ENCODE data around the gene XXYLT1. TPM values are rescaled to one million over a fixed set of nuclear protein-coding genes. Genes with fewer than 3 reads are reported as not detected.

XXYLT1 gene
- total and polyA plus RNA-seq, 10 of the 15 experiments (the other 5 are each of a cell fraction or from before 2014, with no cell fraction given) = 1.2 to 14.2 (median 9.3) TPM

DNA sequence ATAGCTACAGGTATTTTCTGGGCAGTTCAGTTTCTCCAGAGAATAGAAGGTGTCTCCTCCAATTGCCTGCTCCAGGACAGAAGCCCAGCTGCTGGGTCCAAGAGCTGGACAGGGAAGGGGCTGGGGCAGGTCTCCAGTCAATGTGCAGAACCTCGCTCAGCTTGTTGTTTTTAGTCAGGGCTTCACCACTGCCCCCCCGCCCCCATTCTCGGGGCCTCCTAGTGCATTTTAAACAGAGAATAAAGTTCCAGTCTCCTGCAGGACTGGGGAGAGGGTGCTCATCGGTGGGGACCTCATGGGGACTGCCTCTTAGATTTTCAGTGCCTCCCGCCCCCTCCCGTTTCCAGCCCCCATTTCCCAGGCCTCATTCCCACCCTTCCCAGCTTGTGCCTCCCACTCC is 216.6 kb downstream of the XXYLT1 start:
- ChIA-PET POLR2A (no interaction called here), SMC1A (ENCODE audit: uncharacterized antibody, unreplicated experiment) (interaction anchor here (1.3 kb wide), 1 partner anchor 59 kb away, joined by 4 read pairs; no protein-coding TSS in a partner anchor), CTCF (interaction anchor here (1.1 kb wide), 1 partner anchor 372 kb away, joined by 3 read pairs; no protein-coding TSS in a partner anchor), RAD21 (ENCODE audit: unreplicated experiment) (no interaction called here)
- Histone ChIP-seq H3K4me2 (ENCODE audit: control insufficient read depth, insufficient read depth) (no peak overlapping the region), H3K4me1 (ENCODE audit: control insufficient read depth, insufficient read depth, low read length) (no peaks in the 10 kb centered on the region), H3K36me3 (ENCODE audit: control insufficient read depth in 2 of 2, insufficient read depth in 2 of 2, low read length in 1 of 2) (no peaks in the 10 kb centered on the region), H3K9ac (ENCODE audit: control insufficient read depth, insufficient read depth, low read length) (no peak overlapping the region), H3K9me3 (replicated peaks; ENCODE audit: control insufficient read depth, insufficient read depth, low read length) (no peaks in the 10 kb centered on the region), H2AFZ (ENCODE audit: control insufficient read depth, low read depth, low read length) (no peak overlapping the region), H4K20me1 (ENCODE audit: control insufficient read depth, insufficient read depth) (no peaks in the 10 kb centered on the region), H3K27ac (ENCODE audit: control insufficient read depth, insufficient read depth) (no peak overlapping the region), H3K27me3 (replicated peaks in 1 of 2; ENCODE audit: control insufficient read depth in 2 of 2, insufficient read depth in 2 of 2, low read length in 1 of 2) (no peaks in the 10 kb centered on the region), H3K79me2 (ENCODE audit: control insufficient read depth, insufficient read depth, low read length) (no peaks in the 10 kb centered on the region), H3K4me3 (no peak overlapping the region)
- TF ChIP-seq, protein P1, sequence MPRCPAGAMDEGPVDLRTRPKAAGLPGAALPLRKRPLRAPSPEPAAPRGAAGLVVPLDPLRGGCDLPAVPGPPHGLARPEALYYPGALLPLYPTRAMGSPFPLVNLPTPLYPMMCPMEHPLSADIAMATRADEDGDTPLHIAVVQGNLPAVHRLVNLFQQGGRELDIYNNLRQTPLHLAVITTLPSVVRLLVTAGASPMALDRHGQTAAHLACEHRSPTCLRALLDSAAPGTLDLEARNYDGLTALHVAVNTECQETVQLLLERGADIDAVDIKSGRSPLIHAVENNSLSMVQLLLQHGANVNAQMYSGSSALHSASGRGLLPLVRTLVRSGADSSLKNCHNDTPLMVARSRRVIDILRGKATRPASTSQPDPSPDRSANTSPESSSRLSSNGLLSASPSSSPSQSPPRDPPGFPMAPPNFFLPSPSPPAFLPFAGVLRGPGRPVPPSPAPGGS (IDR thresholded peaks at IDR 0.05; ENCODE audit: borderline replicate concordance, insufficient read depth, low read depth, low read length, poor library complexity, severe bottlenecking) = no peak
- TF ChIP-seq, protein P2, sequence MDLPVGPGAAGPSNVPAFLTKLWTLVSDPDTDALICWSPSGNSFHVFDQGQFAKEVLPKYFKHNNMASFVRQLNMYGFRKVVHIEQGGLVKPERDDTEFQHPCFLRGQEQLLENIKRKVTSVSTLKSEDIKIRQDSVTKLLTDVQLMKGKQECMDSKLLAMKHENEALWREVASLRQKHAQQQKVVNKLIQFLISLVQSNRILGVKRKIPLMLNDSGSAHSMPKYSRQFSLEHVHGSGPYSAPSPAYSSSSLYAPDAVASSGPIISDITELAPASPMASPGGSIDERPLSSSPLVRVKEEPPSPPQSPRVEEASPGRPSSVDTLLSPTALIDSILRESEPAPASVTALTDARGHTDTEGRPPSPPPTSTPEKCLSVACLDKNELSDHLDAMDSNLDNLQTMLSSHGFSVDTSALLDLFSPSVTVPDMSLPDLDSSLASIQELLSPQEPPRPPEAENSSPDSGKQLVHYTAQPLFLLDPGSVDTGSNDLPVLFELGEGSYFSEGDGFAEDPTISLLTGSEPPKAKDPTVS (IDR thresholded peaks at IDR 0.05; ENCODE audit: low read depth, low read length) = no peak
- TF ChIP-seq LARP7 (IDR thresholded peaks at IDR 0.05) (no peak), FOXK2 (IDR thresholded peaks at IDR 0.05) (no peak), TAF1 (IDR thresholded peaks at IDR 0.05; ENCODE audit: borderline replicate concordance, low read depth, low read length) (no peak), CREM (IDR thresholded peaks at IDR 0.05; ENCODE audit: low read depth) (no peak), SUPT20H (IDR thresholded peaks at IDR 0.05; ENCODE audit: borderline replicate concordance, control insufficient read depth, low read depth, low read length) (no peak), EP300 (IDR thresholded peaks at IDR 0.05; ENCODE audit: borderline replicate concordance in 1 of 2, control insufficient read depth in 1 of 2, low read depth in 2 of 2, low read length in 2 of 2) (no peak), MXI1 (IDR thresholded peaks at IDR 0.05; ENCODE audit: low read depth, low read length) (no peak), SUZ12 (IDR thresholded peaks at IDR 0.05; ENCODE audit: unreplicated experiment) (no peak), RFX5 (IDR thresholded peaks at IDR 0.05; ENCODE audit: low read depth, low read length) (no peak), TARDBP (IDR thresholded peaks at IDR 0.05; ENCODE audit: borderline replicate concordance) (no peak), POLR2AphosphoS2 (IDR thresholded peaks at IDR 0.05; ENCODE audit: low read depth, low read length) (no peak), KAT2A (conservative IDR thresholded peaks at IDR 0.05; ENCODE audit: control insufficient read depth, low read depth, low read length) (no peak)
- TF ChIP-seq, protein P3, sequence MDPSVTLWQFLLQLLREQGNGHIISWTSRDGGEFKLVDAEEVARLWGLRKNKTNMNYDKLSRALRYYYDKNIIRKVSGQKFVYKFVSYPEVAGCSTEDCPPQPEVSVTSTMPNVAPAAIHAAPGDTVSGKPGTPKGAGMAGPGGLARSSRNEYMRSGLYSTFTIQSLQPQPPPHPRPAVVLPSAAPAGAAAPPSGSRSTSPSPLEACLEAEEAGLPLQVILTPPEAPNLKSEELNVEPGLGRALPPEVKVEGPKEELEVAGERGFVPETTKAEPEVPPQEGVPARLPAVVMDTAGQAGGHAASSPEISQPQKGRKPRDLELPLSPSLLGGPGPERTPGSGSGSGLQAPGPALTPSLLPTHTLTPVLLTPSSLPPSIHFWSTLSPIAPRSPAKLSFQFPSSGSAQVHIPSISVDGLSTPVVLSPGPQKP (IDR thresholded peaks at IDR 0.05; ENCODE audit: low read depth, low read length) = no peak
- TF ChIP-seq, protein P4, sequence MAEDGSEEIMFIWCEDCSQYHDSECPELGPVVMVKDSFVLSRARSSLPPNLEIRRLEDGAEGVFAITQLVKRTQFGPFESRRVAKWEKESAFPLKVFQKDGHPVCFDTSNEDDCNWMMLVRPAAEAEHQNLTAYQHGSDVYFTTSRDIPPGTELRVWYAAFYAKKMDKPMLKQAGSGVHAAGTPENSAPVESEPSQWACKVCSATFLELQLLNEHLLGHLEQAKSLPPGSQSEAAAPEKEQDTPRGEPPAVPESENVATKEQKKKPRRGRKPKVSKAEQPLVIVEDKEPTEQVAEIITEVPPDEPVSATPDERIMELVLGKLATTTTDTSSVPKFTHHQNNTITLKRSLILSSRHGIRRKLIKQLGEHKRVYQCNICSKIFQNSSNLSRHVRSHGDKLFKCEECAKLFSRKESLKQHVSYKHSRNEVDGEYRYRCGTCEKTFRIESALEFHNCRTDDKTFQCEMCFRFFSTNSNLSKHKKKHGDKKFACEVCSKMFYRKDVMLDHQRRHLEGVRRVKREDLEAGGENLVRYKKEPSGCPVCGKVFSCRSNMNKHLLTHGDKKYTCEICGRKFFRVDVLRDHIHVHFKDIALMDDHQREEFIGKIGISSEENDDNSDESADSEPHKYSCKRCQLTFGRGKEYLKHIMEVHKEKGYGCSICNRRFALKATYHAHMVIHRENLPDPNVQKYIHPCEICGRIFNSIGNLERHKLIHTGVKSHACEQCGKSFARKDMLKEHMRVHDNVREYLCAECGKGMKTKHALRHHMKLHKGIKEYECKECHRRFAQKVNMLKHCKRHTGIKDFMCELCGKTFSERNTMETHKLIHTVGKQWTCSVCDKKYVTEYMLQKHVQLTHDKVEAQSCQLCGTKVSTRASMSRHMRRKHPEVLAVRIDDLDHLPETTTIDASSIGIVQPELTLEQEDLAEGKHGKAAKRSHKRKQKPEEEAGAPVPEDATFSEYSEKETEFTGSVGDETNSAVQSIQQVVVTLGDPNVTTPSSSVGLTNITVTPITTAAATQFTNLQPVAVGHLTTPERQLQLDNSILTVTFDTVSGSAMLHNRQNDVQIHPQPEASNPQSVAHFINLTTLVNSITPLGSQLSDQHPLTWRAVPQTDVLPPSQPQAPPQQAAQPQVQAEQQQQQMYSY (CRISPR knock-in tag; IDR thresholded peaks at IDR 0.05) = no peak
- intact Hi-C loops (cut with micrococcal nuclease; ENCODE audit: unreplicated experiment) = no loop called here
- in situ Hi-C loops (cut with MboI) = no loop called here
- no peak for DNase-seq (ENCODE audit: low read depth, low spot score)
- 19% methylated on average over 6 of the region's 6 CpGs for WGBS (ENCODE audit: insufficient coverage, insufficient replicate concordance, low lambda C conversion rate, missing lambda C conversion rate)
- BruUV-seq (replicated peaks) = no TSS peak
- no peak for ATAC-seq
- FAIRE-seq = no peak
